IMR-90 (cell line): ENCODE data around the gene IMMT. TPM values are rescaled to one million over a fixed set of nuclear protein-coding genes. Genes with fewer than 3 reads are reported as not detected.
A peak's percentile ranks its signal among the peaks of the same experiment; 100 is the strongest.

ENCODE experiments used
- ATAC-seq: fragments of 200-7000 bp; cut with Tn5 transposase; 2 replicates; pipeline ENCODE4 v1.9.1; 2020; ENCODE audit warnings: low read depth, mild to moderate bottlenecking, moderate library complexity
- BruUV-seq: library from RNA; stranded (reverse); fragments of 400-500 nt; replicated peaks from 2 replicates; lab custom pipeline; 2021; lab: Mats Ljungman, UMichigan
- CTCF ChIA-PET: fragments of 300-600 bp; formaldehyde crosslinking; extraction: SDS; loops from one replicate; lab custom pipeline; 2021; ENCODE audit warnings: antibody characterized with exemption; lab: Yijun Ruan, JAX
- POLR2A ChIA-PET: fragments of 300-600 bp; sonication (Branson Sonifier 250); formaldehyde crosslinking; loops from one replicate; lab custom pipeline; 2022; ENCODE audit warnings: antibody characterized with exemption; ENCODE audit not compliant: unreplicated experiment; lab: Charles Lee
- DNase-seq: peaks from one replicate; pipeline ENCODE4 v3.0.0; 2013
- H2AFZ ChIP-seq: replicated peaks from 2 replicates; pipeline ENCODE3; 2013; ENCODE audit warnings: low read length, mild to moderate bottlenecking; ENCODE audit not compliant: poor library complexity
- H2AK5ac ChIP-seq: 2 replicates; pipeline ENCODE4 v1.6.1; 2013; ENCODE audit warnings: low read depth, low read length, inconsistent platforms
- H2AK9ac ChIP-seq: replicated peaks from 2 replicates; pipeline ENCODE3; 2013; ENCODE audit warnings: mild to moderate bottlenecking, low read depth, low read length, moderate library complexity; ENCODE audit not compliant: poor library complexity
- H2BK120ac ChIP-seq: 2 replicates; pipeline ENCODE4 v1.6.1; 2013; ENCODE audit warnings: low read depth, low read length, inconsistent platforms
- H2BK15ac ChIP-seq: 3 replicates; pipeline ENCODE4 v1.6.1; 2013; ENCODE audit warnings: low read depth, low read length, inconsistent platforms
- H2BK20ac ChIP-seq: 2 replicates; pipeline ENCODE4 v1.6.1; 2013; ENCODE audit warnings: low read depth, mild to moderate bottlenecking, inconsistent platforms, low read length, moderate library complexity
- H2BK5ac ChIP-seq: 2 replicates; pipeline ENCODE4 v1.6.1; 2013; ENCODE audit warnings: mild to moderate bottlenecking, low read depth, low read length, inconsistent platforms; ENCODE audit not compliant: poor library complexity, severe bottlenecking
- H3K14ac ChIP-seq: replicated peaks from 2 replicates; pipeline ENCODE4 v1.6.1; 2013; ENCODE audit warnings: low read depth, low read length, inconsistent platforms
- H3K18ac ChIP-seq: 2 replicates; pipeline ENCODE4 v1.6.1; 2013; ENCODE audit warnings: low read depth, low read length, control low read depth
- H3K23ac ChIP-seq: 2 replicates; pipeline ENCODE4 v1.6.1; 2013; ENCODE audit warnings: low read depth, low read length, inconsistent platforms
- H3K27ac ChIP-seq: 2 replicates; pipeline ENCODE4 v1.5.1; 2013; ENCODE audit warnings: mild to moderate bottlenecking, control low read depth, low read length; ENCODE audit not compliant: insufficient read depth
- H3K27me3 ChIP-seq: 2 replicates; pipeline ENCODE4 v1.6.1; 2013; ENCODE audit warnings: low read length; ENCODE audit not compliant: control insufficient read depth, insufficient read depth
- H3K36me3 ChIP-seq: 2 replicates; pipeline ENCODE4 v1.6.1; 2013; ENCODE audit warnings: low read length, mixed read lengths; ENCODE audit not compliant: control insufficient read depth, insufficient read depth
- H3K4ac ChIP-seq: 2 replicates; pipeline ENCODE4 v1.6.1; 2013; ENCODE audit warnings: low read depth, low read length, inconsistent platforms
- H3K4me1 ChIP-seq: 2 replicates; pipeline ENCODE4 v1.6.1; 2013; ENCODE audit warnings: low read length, mixed read lengths; ENCODE audit not compliant: control insufficient read depth, insufficient read depth
- H3K4me2 ChIP-seq: 2 replicates; pipeline ENCODE4 v1.6.1; 2013; ENCODE audit warnings: low read depth, mild to moderate bottlenecking, control low read depth, low read length, moderate library complexity
- H3K4me3 ChIP-seq: 2 replicates; pipeline ENCODE4 v1.5.1; 2013; ENCODE audit warnings: low read depth, mild to moderate bottlenecking, control low read depth, low read length, moderate library complexity; ENCODE audit not compliant: insufficient read depth
- H3K56ac ChIP-seq: 2 replicates; pipeline ENCODE4 v1.6.1; 2013; ENCODE audit warnings: low read length, inconsistent platforms; ENCODE audit not compliant: insufficient read depth; ENCODE audit errors: extremely low read depth
- H3K79me1 ChIP-seq, 2 experiments: 2 replicates each; pipeline ENCODE4 v1.6.1; 2013; ENCODE audit warnings: low read length in 2 of 2, inconsistent platforms in 1 of 2, low read depth in 1 of 2
- H3K9ac ChIP-seq: 2 replicates; pipeline ENCODE4 v1.6.1; 2013; ENCODE audit warnings: low read depth, low read length, control low read depth
- H3K9me1 ChIP-seq: 2 replicates; pipeline ENCODE4 v1.6.1; 2013; ENCODE audit warnings: low read length, inconsistent platforms; ENCODE audit not compliant: insufficient read depth
- H3K9me3 ChIP-seq: 2 replicates; pipeline ENCODE4 v1.6.1; 2013; ENCODE audit warnings: low read length; ENCODE audit not compliant: control insufficient read depth, insufficient read depth
- H4K20me1 ChIP-seq: 2 replicates; pipeline ENCODE4 v1.6.1; 2013; ENCODE audit warnings: low read length, inconsistent platforms; ENCODE audit not compliant: insufficient read depth
- H4K5ac ChIP-seq: 2 replicates; pipeline ENCODE4 v1.6.1; 2013; ENCODE audit warnings: mild to moderate bottlenecking, low read depth, low read length, control low read depth
- H4K8ac ChIP-seq, 2 experiments: 2 replicates each; pipeline ENCODE4 v1.6.1; 2013; ENCODE audit warnings: low read depth in 2 of 2, low read length in 2 of 2, control low read depth in 1 of 2, inconsistent platforms in 1 of 2
- H4K91ac ChIP-seq: 2 replicates; pipeline ENCODE4 v1.6.1; 2013; ENCODE audit warnings: low read depth, low read length, inconsistent platforms; ENCODE audit not compliant: insufficient read depth
- CEBPB ChIP-seq: IDR thresholded peaks from 2 replicates; pipeline ENCODE4 v1.6.1; 2012; ENCODE audit warnings: low read depth, low read length, improper control_type of control experiment
- CHD1 ChIP-seq: IDR thresholded peaks from 2 replicates; pipeline ENCODE4 v1.6.1; 2012; ENCODE audit warnings: low read depth, low read length, improper control_type of control experiment
- FOS ChIP-seq: fragments of 150-350 bp; IDR thresholded peaks from 2 replicates; pipeline ENCODE4 v1.6.1; 2016; ENCODE audit warnings: low read depth, low read length
- MAFK ChIP-seq: IDR thresholded peaks from 2 replicates; pipeline ENCODE4 v1.6.1; 2012; ENCODE audit warnings: low read depth, low read length, improper control_type of control experiment
- MAZ ChIP-seq: IDR thresholded peaks from 2 replicates; pipeline ENCODE4 v1.6.1; 2012; ENCODE audit warnings: low read depth, mild to moderate bottlenecking, low read length, improper control_type of control experiment, moderate library complexity, borderline replicate concordance
- MXI1 ChIP-seq: IDR thresholded peaks from 2 replicates; pipeline ENCODE4 v1.6.1; 2012; ENCODE audit warnings: low read depth, mild to moderate bottlenecking, low read length, moderate library complexity, borderline replicate concordance
- NFE2L2 ChIP-seq: fragments of 150-350 bp; IDR thresholded peaks from 2 replicates; pipeline ENCODE4 v1.6.1; 2016; ENCODE audit warnings: low read depth, mild to moderate bottlenecking, low read length
- POLR2A ChIP-seq: IDR thresholded peaks from 2 replicates; pipeline ENCODE4 v1.6.1; 2012; ENCODE audit warnings: mild to moderate bottlenecking, low read depth, low read length
- RAD21 ChIP-seq: IDR thresholded peaks from 2 replicates; pipeline ENCODE4 v1.6.1; 2012; ENCODE audit warnings: low read length, improper control_type of control experiment
- RCOR1 ChIP-seq: IDR thresholded peaks from 2 replicates; pipeline ENCODE4 v1.6.1; 2012; ENCODE audit warnings: mild to moderate bottlenecking, low read length, improper control_type of control experiment; ENCODE audit not compliant: insufficient replicate concordance
- RFX5 ChIP-seq: IDR thresholded peaks from 2 replicates; pipeline ENCODE4 v1.8.0; 2012; ENCODE audit warnings: low read depth, mild to moderate bottlenecking, low read length, moderate library complexity
- SMC3 ChIP-seq: fragments of 150-350 bp; IDR thresholded peaks from 2 replicates; pipeline ENCODE4 v1.6.1; 2016; ENCODE audit warnings: low read depth, mild to moderate bottlenecking, antibody characterized with exemption, low read length, moderate library complexity
- WGBS, 2 experiments: methylation state at CpG; one replicate each; pipeline versions ENCODE4 v1.1.5 to v1.1.7; 2013; ENCODE audit warnings: missing lambda C conversion rate in 2 of 2; ENCODE audit not compliant: insufficient read length in 1 of 2; ENCODE audit errors: extremely low coverage in 2 of 2; 5-methylcytosine and 5-hydroxymethylcytosine counted together
- dilution Hi-C: fragments of 300-500 bp; cut with HindIII; formaldehyde crosslinking; loops from one replicate; pipeline ENCODE4 v1.14.3; 2018; ENCODE audit warnings: low sequenced_read_pairs; ENCODE audit not compliant: unreplicated experiment
- in situ Hi-C: fragments of 300-500 bp; cut with MboI; formaldehyde crosslinking; loops from 3 replicates; pipeline ENCODE4 v1.14.3; 2019; ENCODE audit warnings: low sequenced_read_pairs, inconsistent platforms, mixed read lengths
- intact Hi-C: fragments of 100-400 bp; cut with micrococcal nuclease; formaldehyde crosslinking; loops from 2 replicates; pipeline ENCODE4 v1.10.0; 2022
- polyA plus RNA-seq, 3 experiments: library from polyadenylated mRNA; depleted of rRNA; stranded (reverse); fragments of >200 nt; gene quantifications; 2 replicates each; pipeline ENCODE4 v1.2.3, GENCODE V29; 2012; ENCODE audit warnings: low replicate concordance in 1 of 3
- total RNA-seq: library from RNA; depleted of rRNA; stranded (reverse); fragments of >200 nt; gene quantifications from 2 replicates; pipeline ENCODE4 v1.2.3, GENCODE V29; 2012
- TF ChIP-seq, protein P1 (sequence below): fragments of 150-350 bp; IDR thresholded peaks from 2 replicates; pipeline ENCODE4 v1.6.1; 2016; ENCODE audit warnings: low read depth, mild to moderate bottlenecking, low read length, moderate library complexity, borderline replicate concordance
- TF ChIP-seq, protein P2 (sequence below): fragments of 150-350 bp; IDR thresholded peaks from 2 replicates; pipeline ENCODE4 v1.6.1; 2017; ENCODE audit warnings: mild to moderate bottlenecking, antibody characterized with exemption, low read length, low read depth
- TF ChIP-seq, protein P3 (sequence below): conservative IDR thresholded peaks from 2 replicates; pipeline ENCODE4 v1.5.1; 2012; ENCODE audit warnings: mild to moderate bottlenecking, low read depth, low read length, improper control_type of control experiment

The IMMT gene
- total and polyA plus RNA-seq, 2 of the 4 experiments (the other 2 are of a cell fraction): 50.5 to 87.3 TPM

DNA sequence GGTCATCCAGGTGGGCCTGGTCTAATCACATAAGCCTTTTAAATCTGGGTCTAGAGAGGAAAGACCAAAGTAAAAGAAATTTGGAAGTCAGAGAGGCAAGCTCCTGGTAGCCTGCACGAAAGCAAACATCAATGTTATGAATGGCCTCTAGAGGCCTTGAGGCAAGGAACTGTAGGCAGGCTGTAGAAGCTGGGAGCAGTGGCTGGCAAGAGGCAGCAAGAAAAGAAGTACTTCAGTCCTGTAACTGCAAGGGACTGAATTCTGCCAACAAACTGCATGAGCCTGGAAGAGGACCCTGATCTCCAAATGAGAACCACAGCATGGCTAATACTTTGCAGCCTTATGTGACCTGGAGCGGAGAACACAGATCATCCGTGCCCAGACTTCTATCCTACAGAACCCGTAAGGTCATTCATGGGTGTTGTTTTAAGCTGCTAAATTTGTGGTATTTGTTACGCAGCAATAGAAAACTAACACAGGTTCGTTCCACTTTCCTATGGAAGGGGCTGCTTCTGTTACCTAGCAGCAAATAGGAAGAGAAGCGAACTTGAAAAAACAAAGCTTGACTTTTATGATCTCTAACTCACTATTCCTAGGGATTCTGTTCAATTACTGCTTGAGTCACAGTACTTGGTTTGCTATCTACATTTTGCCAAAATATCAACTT lies 1.2 kb downstream of the IMMT start:
- POLR2A ChIA-PET: no interaction called here
- Histone ChIP-seq H3K18ac (no peak overlapping the region), H3K23ac (0 out of 2 replicates have a peak overlapping the region, but pooled peaks have one; percentile 3), H4K8ac (no peak overlapping the region), H2AK9ac (no peak overlapping the region), H3K4ac (no peak overlapping the region), H3K14ac (no peak overlapping the region), H2BK15ac (no peak overlapping the region), H3K9ac (peak overlapping the region; percentile 77), H4K5ac (no peak overlapping the region), H3K4me3 (peak overlapping the region; percentile 84; the same call in 1 of the 2 replicates), H2AK5ac (no peak overlapping the region), H2AFZ (no peak overlapping the region), H3K9me1 (peaks cover 7% of the 10 kb centered on the region), H3K27ac (no peak overlapping the region; the same call in 1 of the 2 replicates), H4K91ac (no peak overlapping the region), H2BK5ac (no peak overlapping the region), H3K56ac (no peak overlapping the region; the same call in 1 of the 2 replicates), H2BK120ac (no peak overlapping the region), H3K4me1 (peaks cover 6% of the 10 kb centered on the region), H3K27me3 (no peaks in the 10 kb centered on the region), H3K79me1 (peaks cover 15 to 48% of the 10 kb centered on the region in 2 experiments), H3K36me3 (peaks cover 4% of the 10 kb centered on the region; the same call in 1 of the 2 replicates), H3K4me2 (peak overlapping the region; percentile 90), H2BK20ac (no peak overlapping the region), H3K9me3 (no peaks in the 10 kb centered on the region), H4K20me1 (peaks cover 42% of the 10 kb centered on the region)
- 33% methylated on average over 1 of the region's 7 CpGs; no CpG with 5 or more reads in 1 of the 2 experiments for WGBS, 2 experiments
- intact Hi-C loops: no loop called here
- no TSS peak for BruUV-seq
- DNase-seq (no peak), ATAC-seq (no peak)
- in situ Hi-C loops: no loop called here
- CTCF ChIA-PET: interaction anchor here (0.9 kb wide), 2 partner anchors 10 to 17 kb away, joined by 3 read pairs; no protein-coding TSS in a partner anchor
- dilution Hi-C loops: no loop called here
- TF ChIP-seq CEBPB (no peak), MAZ (no peak), CHD1 (no peak), SMC3 (no peak), NFE2L2 (no peak), MAFK (no peak), RAD21 (no peak), MXI1 (no peak), POLR2A (no peak), FOS (no peak), RCOR1 (no peak), RFX5 (no peak)
- TF ChIP-seq, protein P1, sequence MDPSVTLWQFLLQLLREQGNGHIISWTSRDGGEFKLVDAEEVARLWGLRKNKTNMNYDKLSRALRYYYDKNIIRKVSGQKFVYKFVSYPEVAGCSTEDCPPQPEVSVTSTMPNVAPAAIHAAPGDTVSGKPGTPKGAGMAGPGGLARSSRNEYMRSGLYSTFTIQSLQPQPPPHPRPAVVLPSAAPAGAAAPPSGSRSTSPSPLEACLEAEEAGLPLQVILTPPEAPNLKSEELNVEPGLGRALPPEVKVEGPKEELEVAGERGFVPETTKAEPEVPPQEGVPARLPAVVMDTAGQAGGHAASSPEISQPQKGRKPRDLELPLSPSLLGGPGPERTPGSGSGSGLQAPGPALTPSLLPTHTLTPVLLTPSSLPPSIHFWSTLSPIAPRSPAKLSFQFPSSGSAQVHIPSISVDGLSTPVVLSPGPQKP: no peak
- TF ChIP-seq, protein P2, sequence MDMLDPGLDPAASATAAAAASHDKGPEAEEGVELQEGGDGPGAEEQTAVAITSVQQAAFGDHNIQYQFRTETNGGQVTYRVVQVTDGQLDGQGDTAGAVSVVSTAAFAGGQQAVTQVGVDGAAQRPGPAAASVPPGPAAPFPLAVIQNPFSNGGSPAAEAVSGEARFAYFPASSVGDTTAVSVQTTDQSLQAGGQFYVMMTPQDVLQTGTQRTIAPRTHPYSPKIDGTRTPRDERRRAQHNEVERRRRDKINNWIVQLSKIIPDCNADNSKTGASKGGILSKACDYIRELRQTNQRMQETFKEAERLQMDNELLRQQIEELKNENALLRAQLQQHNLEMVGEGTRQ: no peak
- TF ChIP-seq, protein P3, sequence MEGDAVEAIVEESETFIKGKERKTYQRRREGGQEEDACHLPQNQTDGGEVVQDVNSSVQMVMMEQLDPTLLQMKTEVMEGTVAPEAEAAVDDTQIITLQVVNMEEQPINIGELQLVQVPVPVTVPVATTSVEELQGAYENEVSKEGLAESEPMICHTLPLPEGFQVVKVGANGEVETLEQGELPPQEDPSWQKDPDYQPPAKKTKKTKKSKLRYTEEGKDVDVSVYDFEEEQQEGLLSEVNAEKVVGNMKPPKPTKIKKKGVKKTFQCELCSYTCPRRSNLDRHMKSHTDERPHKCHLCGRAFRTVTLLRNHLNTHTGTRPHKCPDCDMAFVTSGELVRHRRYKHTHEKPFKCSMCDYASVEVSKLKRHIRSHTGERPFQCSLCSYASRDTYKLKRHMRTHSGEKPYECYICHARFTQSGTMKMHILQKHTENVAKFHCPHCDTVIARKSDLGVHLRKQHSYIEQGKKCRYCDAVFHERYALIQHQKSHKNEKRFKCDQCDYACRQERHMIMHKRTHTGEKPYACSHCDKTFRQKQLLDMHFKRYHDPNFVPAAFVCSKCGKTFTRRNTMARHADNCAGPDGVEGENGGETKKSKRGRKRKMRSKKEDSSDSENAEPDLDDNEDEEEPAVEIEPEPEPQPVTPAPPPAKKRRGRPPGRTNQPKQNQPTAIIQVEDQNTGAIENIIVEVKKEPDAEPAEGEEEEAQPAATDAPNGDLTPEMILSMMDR: no peak
